KOPT-K1 (cell line): ENCODE data around the gene RFX3.

Experiments
- H3K27ac ChIP-seq: fragments of 200-600 bp; sonication (generic); 2 replicates; pipeline ENCODE4 v1.5.1; 2016; ENCODE audit warnings: antibody characterized with exemption, mild to moderate bottlenecking, low read depth, low read length; ENCODE audit not compliant: poor library complexity, severe bottlenecking
- H3K36me3 ChIP-seq: fragments of 200-600 bp; sonication (generic); 2 replicates; pipeline ENCODE4 v1.5.1; 2017; ENCODE audit warnings: antibody characterized with exemption, mild to moderate bottlenecking, low read length, moderate library complexity; ENCODE audit not compliant: insufficient read depth
- H3K9me3 ChIP-seq: fragments of 200-600 bp; sonication (generic); 2 replicates; pipeline ENCODE4 v1.5.1; 2017; ENCODE audit warnings: antibody characterized with exemption, low read length, mild to moderate bottlenecking; ENCODE audit not compliant: insufficient read depth, poor library complexity, severe bottlenecking

The RFX3 gene

DNA sequence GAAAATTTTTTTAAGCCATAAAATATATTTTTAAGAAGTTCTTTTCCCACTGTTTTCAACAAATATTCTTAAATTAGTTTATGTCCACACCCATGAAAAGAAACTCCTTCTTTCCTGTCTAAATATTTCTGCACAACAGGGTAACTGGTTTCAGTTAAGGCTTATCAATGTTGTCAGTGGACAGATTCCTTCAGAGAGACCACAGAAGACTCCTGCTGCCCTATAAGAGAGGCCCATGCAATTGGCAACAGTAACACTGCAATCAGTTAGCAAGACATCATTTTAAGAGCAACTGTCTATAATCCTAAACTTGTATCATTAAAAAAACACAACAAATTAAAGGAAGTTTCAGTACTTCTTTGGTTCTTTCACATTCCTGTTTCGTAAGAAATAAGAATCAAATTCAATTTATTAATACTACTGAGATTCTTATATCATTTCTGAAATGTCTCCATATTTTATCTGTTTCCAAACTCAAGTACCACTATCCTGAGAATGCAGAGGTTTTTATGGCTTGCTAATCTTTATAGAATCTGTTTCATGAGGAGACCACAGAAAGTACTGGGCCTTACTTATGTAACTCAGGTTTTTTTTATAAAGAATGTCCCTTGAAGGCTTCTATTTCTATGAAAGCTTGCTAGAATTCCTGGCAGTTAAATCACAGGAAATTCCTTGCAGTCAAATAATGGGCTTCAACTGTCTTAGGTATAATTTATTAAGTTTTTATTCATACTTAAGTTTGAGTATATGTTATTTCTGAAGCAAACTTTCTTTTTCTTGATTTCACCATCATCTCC lies 240.2 kb downstream of the RFX3 start:
- H3K27ac ChIP-seq = no peak overlapping the region
- H3K36me3 ChIP-seq = peaks cover 5% of the 10 kb centered on the region; the same call in 1 of the 2 replicates
- H3K9me3 ChIP-seq = no peaks in the 10 kb centered on the region

- Histone ChIP-seq H3K27ac (no peak overlapping the region), H3K9me3 (no peaks in the 10 kb centered on the region), H3K36me3 (no peaks in the 10 kb centered on the region)
Measured at GRCh38 chr9:3282365-3282764, 243.4 kb downstream of the RFX3 start.

- H3K36me3 ChIP-seq = no peaks in the 10 kb centered on the region
- no peaks in the 10 kb centered on the region for H3K9me3 ChIP-seq
- H3K27ac ChIP-seq = no peak overlapping the region
Measured at GRCh38 chr9:3281399-3281798, 244.4 kb downstream of the RFX3 start.

GRCh38 chr9:3277200-3277599 lies 248.6 kb downstream of the RFX3 start:
- H3K36me3 ChIP-seq = no peaks in the 10 kb centered on the region
- no peak overlapping the region for H3K27ac ChIP-seq
- no peaks in the 10 kb centered on the region for H3K9me3 ChIP-seq

- Histone ChIP-seq H3K27ac (no peak overlapping the region), H3K36me3 (peaks cover 17% of the 10 kb centered on the region; the same call in 1 of the 2 replicates), H3K9me3 (no peaks in the 10 kb centered on the region)
Measured at GRCh38 chr9:3271581-3271980, 254.2 kb downstream of the RFX3 start.

GRCh38 chr9:3271157-3271556 lies 254.6 kb downstream of the RFX3 start:
- H3K36me3 ChIP-seq = peaks cover 17% of the 10 kb centered on the region; the same call in 1 of the 2 replicates
- no peak overlapping the region for H3K27ac ChIP-seq
- no peaks in the 10 kb centered on the region for H3K9me3 ChIP-seq

GRCh38 chr9:3268223-3268622 lies 257.6 kb downstream of the RFX3 start:
- peaks cover 17% of the 10 kb centered on the region; the same call in 1 of the 2 replicates for H3K36me3 ChIP-seq
- no peaks in the 10 kb centered on the region for H3K9me3 ChIP-seq
- H3K27ac ChIP-seq = no peak overlapping the region

DNA sequence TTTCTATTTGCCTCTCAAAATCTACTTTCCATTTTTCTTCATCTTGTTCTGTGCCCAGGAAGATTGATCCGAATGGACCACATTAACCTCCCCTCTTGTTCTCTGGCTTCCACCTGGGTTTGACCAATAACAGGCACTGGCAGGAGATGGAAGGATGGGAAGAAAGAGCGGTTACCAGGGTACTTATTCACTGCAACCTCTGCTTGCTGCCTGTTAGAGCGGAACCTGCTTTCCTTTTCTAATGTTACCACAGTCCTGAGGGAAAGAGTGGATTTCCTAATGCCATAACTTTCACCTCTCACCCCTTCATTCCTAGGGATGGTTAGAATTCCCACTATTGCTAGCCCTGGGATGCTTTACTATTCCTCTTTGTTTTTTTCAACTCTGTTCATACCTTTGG lies 262.1 kb downstream of the RFX3 start:
- H3K9me3 ChIP-seq = no peaks in the 10 kb centered on the region
- H3K36me3 ChIP-seq = no peaks in the 10 kb centered on the region
- no peak overlapping the region for H3K27ac ChIP-seq

GRCh38 chr9:3262826-3263529 lies 262.8 kb downstream of the RFX3 start:
- Histone ChIP-seq H3K36me3 (no peaks in the 10 kb centered on the region), H3K9me3 (no peaks in the 10 kb centered on the region), H3K27ac (no peak overlapping the region)

DNA sequence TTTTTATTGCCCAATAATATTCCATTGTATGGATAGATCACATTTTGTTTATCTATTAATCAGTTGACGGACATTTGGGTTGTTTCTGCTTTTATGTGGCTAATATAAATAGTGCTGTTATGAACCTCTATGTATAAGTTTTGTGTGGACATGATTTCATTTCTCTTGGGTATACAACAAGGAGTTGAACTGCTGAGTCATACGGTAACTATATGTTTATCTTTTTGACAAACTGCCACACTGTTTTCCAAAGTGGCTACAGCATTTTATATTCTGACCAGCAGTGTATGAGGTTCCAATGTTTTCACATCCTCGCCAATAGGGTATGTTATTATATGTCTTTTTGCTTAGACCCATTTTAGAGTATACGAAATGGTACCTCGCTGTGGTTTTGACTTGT lies 264.3 kb downstream of the RFX3 start:
- H3K36me3 ChIP-seq = peaks cover 5% of the 10 kb centered on the region; the same call in 1 of the 2 replicates
- H3K9me3 ChIP-seq = no peaks in the 10 kb centered on the region

DNA sequence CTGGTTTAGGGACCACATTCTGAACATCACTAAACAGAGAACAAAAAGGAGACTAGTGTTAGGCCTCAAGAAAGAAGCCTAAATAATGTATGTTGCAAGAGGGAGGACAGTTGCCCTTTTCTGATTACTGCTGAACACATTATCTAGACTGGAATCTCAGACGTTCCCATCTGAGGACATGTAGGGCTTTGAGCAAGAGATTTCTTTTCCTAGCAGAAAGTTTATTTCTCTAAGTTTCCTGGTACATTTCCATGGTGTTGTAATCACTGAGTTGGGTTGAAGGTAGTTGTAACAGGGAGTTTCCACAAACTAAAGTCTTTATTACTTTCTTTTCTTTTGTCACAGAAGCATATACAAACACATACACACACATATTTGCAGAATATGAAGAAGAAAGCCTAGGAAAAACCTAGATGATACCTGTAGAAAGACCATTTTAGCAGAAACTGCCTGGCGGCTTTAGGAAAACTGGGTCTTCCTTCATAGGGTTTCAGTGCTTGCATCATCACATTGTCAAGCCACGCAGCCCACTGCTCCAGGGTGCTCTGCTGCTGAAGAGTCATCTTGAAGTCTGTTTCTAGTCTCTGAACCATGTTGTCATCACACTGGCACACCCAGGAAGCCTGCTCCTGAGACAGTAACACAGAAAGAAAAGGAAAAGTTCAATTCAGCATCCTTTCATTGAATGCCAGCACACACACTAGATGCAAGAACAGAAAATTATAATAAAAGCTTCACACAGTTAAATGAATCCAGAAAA lies 269.1 kb downstream of the RFX3 start:
- Histone ChIP-seq H3K9me3 (no peaks in the 10 kb centered on the region), H3K27ac (no peak overlapping the region), H3K36me3 (peaks cover 12% of the 10 kb centered on the region; the same call in 1 of the 2 replicates)

More for the DNA sequence above, 264.3 kb downstream of the RFX3 start:
- H3K27ac ChIP-seq = no peak overlapping the region

DNA sequence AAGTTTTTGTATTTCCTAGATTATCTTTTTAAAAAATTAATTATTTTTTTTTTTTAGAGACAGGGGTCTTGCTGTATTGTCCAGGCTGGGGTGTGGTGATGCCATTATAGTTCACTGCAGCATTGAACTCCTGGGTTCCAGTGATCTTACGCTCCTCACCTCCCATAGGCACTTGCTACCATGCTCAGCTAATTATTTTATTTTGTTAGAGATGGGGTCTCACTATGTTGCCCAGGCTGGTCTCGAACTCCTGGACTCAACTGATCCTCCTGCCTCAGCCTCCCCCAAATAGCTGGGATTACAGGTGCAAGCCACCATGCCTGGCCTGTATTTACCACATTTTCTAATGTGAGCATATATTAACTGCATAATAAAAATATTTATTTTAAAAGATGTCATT lies 274.5 kb downstream of the RFX3 start:
- H3K9me3 ChIP-seq = no peaks in the 10 kb centered on the region
- peaks cover 6% of the 10 kb centered on the region for H3K36me3 ChIP-seq
- no peak overlapping the region for H3K27ac ChIP-seq

DNA sequence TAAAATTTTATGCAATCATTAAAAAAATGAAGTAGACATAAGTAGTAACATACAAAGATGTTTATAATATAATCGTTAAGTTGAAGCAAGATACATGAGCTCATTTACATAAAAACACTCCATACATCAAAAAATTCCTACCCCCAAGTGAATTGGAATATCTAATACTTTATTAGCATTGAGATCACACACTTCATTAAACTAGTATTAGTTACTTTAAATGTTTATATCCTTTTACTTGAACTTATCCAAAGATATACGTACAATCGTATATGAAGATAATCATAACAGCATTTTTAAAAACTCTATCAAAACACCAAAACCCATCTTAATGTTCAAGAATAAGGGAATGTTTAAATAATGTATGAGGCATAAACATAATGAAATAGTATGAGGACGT lies 275.1 kb downstream of the RFX3 start:
- H3K36me3 ChIP-seq = peaks cover 5% of the 10 kb centered on the region
- H3K27ac ChIP-seq = no peak overlapping the region
- no peaks in the 10 kb centered on the region for H3K9me3 ChIP-seq

DNA sequence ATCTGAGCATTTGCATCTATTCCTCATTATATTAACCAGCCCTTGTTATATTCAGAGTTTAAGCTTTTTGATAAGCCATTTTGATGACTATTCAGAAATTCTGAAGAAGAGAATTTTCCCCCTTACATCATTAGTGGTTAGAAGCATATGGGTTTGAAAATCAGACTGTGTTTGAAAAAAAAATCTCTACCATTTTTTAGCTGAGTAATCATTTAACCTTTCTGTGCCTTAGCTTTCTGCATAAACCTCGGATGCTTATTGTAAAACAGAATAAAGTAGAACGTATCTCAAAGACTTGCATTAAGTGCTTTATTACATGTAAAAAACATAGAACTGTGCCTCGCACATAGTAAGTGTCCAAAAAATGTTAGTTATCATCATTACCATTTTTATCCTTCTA lies 278.6 kb downstream of the RFX3 start:
- no peaks in the 10 kb centered on the region for H3K9me3 ChIP-seq
- no peak overlapping the region for H3K27ac ChIP-seq
- H3K36me3 ChIP-seq = no peaks in the 10 kb centered on the region; the same call in 1 of the 2 replicates

DNA sequence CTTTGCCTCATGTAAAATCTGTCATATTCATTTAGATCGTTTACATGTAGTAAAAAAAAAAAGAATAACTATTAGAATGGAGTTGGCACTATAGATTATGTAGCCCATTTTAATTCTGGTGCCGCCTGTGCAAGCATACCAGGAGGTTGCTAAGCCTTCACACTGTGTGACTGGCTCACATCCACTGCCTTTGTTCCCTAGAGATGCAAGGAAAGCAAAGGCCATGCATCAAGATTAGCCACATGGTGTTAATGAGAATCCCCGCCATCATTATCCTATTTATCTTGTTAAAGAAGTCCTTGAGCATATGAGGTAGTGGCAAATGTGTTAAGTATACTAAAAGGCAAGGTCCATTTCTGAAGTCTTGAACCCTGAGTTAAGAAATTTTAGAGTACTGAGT lies 279.6 kb downstream of the RFX3 start:
- no peak overlapping the region for H3K27ac ChIP-seq
- no peaks in the 10 kb centered on the region for H3K9me3 ChIP-seq
- H3K36me3 ChIP-seq = no peaks in the 10 kb centered on the region; the same call in 1 of the 2 replicates
